GM23248 (cell line): ENCODE measurements around the gene FOXO1. TPM values are rescaled to one million over a fixed set of nuclear protein-coding genes. Genes with fewer than 3 reads are reported as not detected.

Experiments
- DNase-seq: peaks from one replicate; pipeline ENCODE4 v3.0.0-alpha.2; 2015
- H2AFZ ChIP-seq: fragments of 200-600 bp; sonication (generic); 2 replicates; pipeline ENCODE4 v1.6.1; 2016; ENCODE audit warnings: antibody characterized with exemption
- H3F3A ChIP-seq: fragments of 200-600 bp; sonication (generic); 2 replicates; pipeline ENCODE4 v1.6.1; 2016; ENCODE audit warnings: mild to moderate bottlenecking, antibody characterized with exemption, mixed run types; ENCODE audit not compliant: insufficient read depth
- H3K27ac ChIP-seq: fragments of 200-600 bp; sonication (generic); 2 replicates; pipeline ENCODE4 v1.5.1; 2016; ENCODE audit warnings: mild to moderate bottlenecking
- H3K27me3 ChIP-seq: fragments of 200-600 bp; sonication (generic); replicated peaks from 2 replicates; pipeline ENCODE4 v1.6.1; 2016; ENCODE audit warnings: mild to moderate bottlenecking; ENCODE audit not compliant: insufficient read depth
- H3K36me3 ChIP-seq: fragments of 200-600 bp; sonication (generic); 2 replicates; pipeline ENCODE4 v1.6.1; 2016; ENCODE audit warnings: low read depth, mild to moderate bottlenecking
- H3K4me1 ChIP-seq: fragments of 200-600 bp; sonication (generic); 2 replicates; pipeline ENCODE4 v1.6.1; 2016; ENCODE audit warnings: mild to moderate bottlenecking; ENCODE audit not compliant: insufficient read depth
- H3K4me2 ChIP-seq: fragments of 200-600 bp; sonication (generic); one replicate; pipeline ENCODE4 v1.6.1; 2016; ENCODE audit warnings: mild to moderate bottlenecking; ENCODE audit not compliant: unreplicated experiment
- H3K4me3 ChIP-seq: fragments of 200-600 bp; sonication (generic); 2 replicates; pipeline ENCODE4 v1.5.1; 2016; ENCODE audit warnings: mild to moderate bottlenecking
- H3K79me2 ChIP-seq: fragments of 200-600 bp; sonication (generic); 2 replicates; pipeline ENCODE4 v1.6.1; 2016; ENCODE audit warnings: mild to moderate bottlenecking; ENCODE audit not compliant: insufficient read depth
- H3K9ac ChIP-seq: fragments of 200-600 bp; sonication (generic); 2 replicates; pipeline ENCODE4 v1.6.1; 2016; ENCODE audit warnings: mild to moderate bottlenecking
- H3K9me2 ChIP-seq: fragments of 200-600 bp; sonication (generic); 2 replicates; pipeline ENCODE4 v1.6.1; 2016; ENCODE audit warnings: mixed run types, mild to moderate bottlenecking, moderate library complexity; ENCODE audit not compliant: insufficient read depth
- H3K9me3 ChIP-seq: fragments of 200-600 bp; sonication (generic); one replicate; pipeline ENCODE4 v1.6.1; 2017; ENCODE audit warnings: low read depth
- H4K20me1 ChIP-seq: fragments of 200-600 bp; sonication (generic); 2 replicates; pipeline ENCODE4 v1.6.0; 2016; ENCODE audit not compliant: insufficient read depth
- EZH2 ChIP-seq: fragments of 200-600 bp; sonication (generic); IDR thresholded peaks from 2 replicates; pipeline ENCODE4 v1.6.1; 2018; ENCODE audit warnings: antibody characterized with exemption, mild to moderate bottlenecking; ENCODE audit not compliant: insufficient read depth, poor library complexity, severe bottlenecking
- EZH2phosphoT487 ChIP-seq: fragments of 200-600 bp; sonication (generic); IDR thresholded peaks from 2 replicates; pipeline ENCODE4 v1.6.1; 2018; ENCODE audit warnings: antibody characterized with exemption, moderate library complexity, mild to moderate bottlenecking, low read depth; ENCODE audit not compliant: insufficient read depth
- WGBS, 2 experiments: methylation state at CpG; one replicate each; pipeline ENCODE4 v1.1.6; 2015 to 2017; ENCODE audit warnings: low lambda C conversion rate in 2 of 2, low coverage in 1 of 2; ENCODE audit errors: missing lambda C conversion rate in 2 of 2; 5-methylcytosine and 5-hydroxymethylcytosine counted together
- in situ Hi-C: fragments of 300-500 bp; cut with MboI; formaldehyde crosslinking; loops from 2 replicates; pipeline ENCODE4 v1.15.0; 2020
- polyA plus RNA-seq: library from polyadenylated mRNA; unstranded; fragments of >200 nt; fragmentation: Nextera tagmentation; extraction: Ambion mirVana; gene quantifications from 2 replicates; pipeline ENCODE4 v1.2.1, GENCODE V29; 2016
- total RNA-seq: library from RNA; depleted of rRNA; stranded (reverse); fragments of >200 nt; shearing (Covaris generic); gene quantifications from 2 replicates; pipeline ENCODE4 v1.2.3, GENCODE V29; 2014

The FOXO1 gene
- total and polyA plus RNA-seq, 2 experiments from 2014 or later: 0.59 to 1.1 TPM

GRCh38 chr13:40640845-40641458, 25.5 kb downstream of the FOXO1 start:
- Histone ChIP-seq H2AFZ (no peak overlapping the region), H3K4me2 (no peak overlapping the region), H3K27me3 (no peaks in the 10 kb centered on the region), H3K27ac (no peak overlapping the region), H3K4me1 (peaks cover 27% of the 10 kb centered on the region), H3K79me2 (no peaks in the 10 kb centered on the region), H3F3A (no peaks in the 10 kb centered on the region), H3K4me3 (no peak overlapping the region), H4K20me1 (no peaks in the 10 kb centered on the region), H3K9me3 (no peaks in the 10 kb centered on the region), H3K9ac (no peak overlapping the region), H3K36me3 (no peaks in the 10 kb centered on the region), H3K9me2 (no peaks in the 10 kb centered on the region)
- TF ChIP-seq EZH2 (no peak), EZH2phosphoT487 (no peak)
- DNase-seq: no peak
- 83 to 87% methylated on average over 11 of the region's 11 CpGs for WGBS, 2 experiments
- in situ Hi-C loops: no loop called here

GRCh38 chr13:40640202-40640601, 26.2 kb downstream of the FOXO1 start:
- DNase-seq: no peak
- H3K9me3 ChIP-seq: no peaks in the 10 kb centered on the region
- in situ Hi-C loops: no loop called here
- no peaks in the 10 kb centered on the region for H3K79me2 ChIP-seq
- H3K4me3 ChIP-seq: no peak overlapping the region
- H3K9me2 ChIP-seq: no peaks in the 10 kb centered on the region
- H4K20me1 ChIP-seq: no peaks in the 10 kb centered on the region
- no peak for TF ChIP-seq EZH2phosphoT487
- no peak for TF ChIP-seq EZH2
- no peak overlapping the region for H3K27ac ChIP-seq
- H3K27me3 ChIP-seq: no peaks in the 10 kb centered on the region
- no peak overlapping the region for H3K4me2 ChIP-seq
- H3K36me3 ChIP-seq: no peaks in the 10 kb centered on the region
- no peaks in the 10 kb centered on the region for H3F3A ChIP-seq
- H3K9ac ChIP-seq: no peak overlapping the region
- H2AFZ ChIP-seq: no peak overlapping the region
- WGBS, 2 experiments: 73 to 77% methylated on average over 6 of the region's 6 CpGs
- H3K4me1 ChIP-seq: peaks cover 19% of the 10 kb centered on the region

GRCh38 chr13:40639221-40639681, 27.2 kb downstream of the FOXO1 start:
- no peaks in the 10 kb centered on the region for H3F3A ChIP-seq
- no peak overlapping the region for H3K9ac ChIP-seq
- peak overlapping the region; percentile 23; the same call in 1 of the 2 replicates for H3K27ac ChIP-seq
- H3K4me3 ChIP-seq: no peak overlapping the region
- H3K9me3 ChIP-seq: no peaks in the 10 kb centered on the region
- H4K20me1 ChIP-seq: no peaks in the 10 kb centered on the region
- no peak overlapping the region for H3K4me2 ChIP-seq
- H2AFZ ChIP-seq: no peak overlapping the region
- H3K4me1 ChIP-seq: peaks cover 11% of the 10 kb centered on the region; the same call in 1 of the 2 replicates
- in situ Hi-C loops: no loop called here
- peak; percentile 53 for DNase-seq
- TF ChIP-seq EZH2 (no peak), EZH2phosphoT487 (no peak)
- H3K27me3 ChIP-seq: no peaks in the 10 kb centered on the region
- 9 to 13% methylated on average over 4 of the region's 4 CpGs for WGBS, 2 experiments
- H3K9me2 ChIP-seq: no peaks in the 10 kb centered on the region
- H3K36me3 ChIP-seq: no peaks in the 10 kb centered on the region
- no peaks in the 10 kb centered on the region for H3K79me2 ChIP-seq

- in situ Hi-C loops: no loop called here
Observed at GRCh38 chr13:40637643-40638042, 28.8 kb downstream of the FOXO1 start.

More at GRCh38 chr13:40637643-40638042, 28.8 kb downstream of the FOXO1 start:
- Histone ChIP-seq H4K20me1 (no peaks in the 10 kb centered on the region), H3K9ac (no peak overlapping the region), H2AFZ (no peak overlapping the region), H3K27ac (no peak overlapping the region), H3K4me2 (no peak overlapping the region), H3K9me3 (no peaks in the 10 kb centered on the region), H3K4me3 (no peak overlapping the region), H3K36me3 (no peaks in the 10 kb centered on the region), H3K4me1 (peaks cover 9% of the 10 kb centered on the region; the same call in 1 of the 2 replicates), H3K27me3 (no peaks in the 10 kb centered on the region), H3F3A (no peaks in the 10 kb centered on the region), H3K79me2 (no peaks in the 10 kb centered on the region), H3K9me2 (no peaks in the 10 kb centered on the region)
- 45 to 47% methylated on average over 5 of the region's 5 CpGs for WGBS, 2 experiments
- DNase-seq: no peak
- TF ChIP-seq EZH2 (no peak), EZH2phosphoT487 (no peak)
